ENCODE data around the gene IL15RA.

The IL15RA gene

GRCh38 chr10:5970066-5970465 is 7.3 kb downstream of the IL15RA start:
- no peaks in the 10 kb centered on the region for H3K27me3 ChIP-seq (ENCODE audit: low read depth, low read length)
- no peaks in the 10 kb centered on the region for H3K9me3 ChIP-seq (ENCODE audit: insufficient read depth, low read length)
- no peak overlapping the region for H3K9ac ChIP-seq (ENCODE audit: low read length)
- H4K20me1 ChIP-seq (ENCODE audit: insufficient read depth, low read length): peaks cover 18% of the 10 kb centered on the region
- peaks cover 2% of the 10 kb centered on the region for H3K36me3 ChIP-seq (replicated peaks; ENCODE audit: low read depth, low read length)
- peaks cover 34% of the 10 kb centered on the region for H3K4me1 ChIP-seq (ENCODE audit: low read length)
- H2AFZ ChIP-seq (ENCODE audit: low read depth, low read length): no peak overlapping the region
- H3K4me3 ChIP-seq (ENCODE audit: low read length): no peak overlapping the region
- TF ChIP-seq EZH2phosphoT487 (IDR thresholded peaks at IDR 0.05; ENCODE audit: low read depth) (no peak), CTCF (IDR thresholded peaks at IDR 0.05; ENCODE audit: low read depth, low read length) (no peak)
- H3K27ac ChIP-seq (ENCODE audit: low read length): no peak overlapping the region
- peaks cover 65% of the 10 kb centered on the region for H3K79me2 ChIP-seq (ENCODE audit: low read length)
- no peak overlapping the region for H3K4me2 ChIP-seq (ENCODE audit: low read length)

- Histone ChIP-seq H3K4me2 (ENCODE audit: low read length) (no peak overlapping the region), H2AFZ (ENCODE audit: low read depth, low read length) (no peak overlapping the region), H3K9ac (ENCODE audit: low read length) (no peak overlapping the region), H3K9me3 (ENCODE audit: insufficient read depth, low read length) (no peaks in the 10 kb centered on the region), H3K4me3 (ENCODE audit: low read length) (no peak overlapping the region), H3K4me1 (ENCODE audit: low read length) (peaks cover 23% of the 10 kb centered on the region), H3K36me3 (replicated peaks; ENCODE audit: low read depth, low read length) (no peaks in the 10 kb centered on the region), H3K79me2 (ENCODE audit: low read length) (peaks cover 53% of the 10 kb centered on the region), H3K27ac (ENCODE audit: low read length) (no peak overlapping the region), H4K20me1 (ENCODE audit: insufficient read depth, low read length) (peaks cover 18% of the 10 kb centered on the region), H3K27me3 (ENCODE audit: low read depth, low read length) (no peaks in the 10 kb centered on the region)
- TF ChIP-seq EZH2phosphoT487 (IDR thresholded peaks at IDR 0.05; ENCODE audit: low read depth) (no peak), CTCF (IDR thresholded peaks at IDR 0.05; ENCODE audit: low read depth, low read length) (no peak)
Measured at GRCh38 chr10:5968681-5969453, 8.5 kb downstream of the IL15RA start.

- Histone ChIP-seq H3K9ac (ENCODE audit: low read length) (no peak overlapping the region), H3K36me3 (replicated peaks; ENCODE audit: low read depth, low read length) (no peaks in the 10 kb centered on the region), H3K4me1 (ENCODE audit: low read length) (peaks cover 21% of the 10 kb centered on the region), H3K27ac (ENCODE audit: low read length) (no peak overlapping the region), H3K4me3 (ENCODE audit: low read length) (no peak overlapping the region), H2AFZ (ENCODE audit: low read depth, low read length) (no peak overlapping the region), H3K79me2 (ENCODE audit: low read length) (peaks cover 46% of the 10 kb centered on the region), H3K4me2 (ENCODE audit: low read length) (no peak overlapping the region), H4K20me1 (ENCODE audit: insufficient read depth, low read length) (peaks cover 18% of the 10 kb centered on the region), H3K27me3 (ENCODE audit: low read depth, low read length) (no peaks in the 10 kb centered on the region), H3K9me3 (ENCODE audit: insufficient read depth, low read length) (no peaks in the 10 kb centered on the region)
- no peak for TF ChIP-seq EZH2phosphoT487 (IDR thresholded peaks at IDR 0.05; ENCODE audit: low read depth)
- TF ChIP-seq CTCF (IDR thresholded peaks at IDR 0.05; ENCODE audit: low read depth, low read length): no peak
Measured at GRCh38 chr10:5968037-5968680, 9.2 kb downstream of the IL15RA start.

- Histone ChIP-seq H3K27ac (ENCODE audit: low read length) (no peak overlapping the region), H3K9ac (ENCODE audit: low read length) (no peak overlapping the region), H3K36me3 (replicated peaks; ENCODE audit: low read depth, low read length) (peaks cover 6% of the 10 kb centered on the region), H3K27me3 (ENCODE audit: low read depth, low read length) (no peaks in the 10 kb centered on the region), H3K4me2 (ENCODE audit: low read length) (no peak overlapping the region), H3K79me2 (ENCODE audit: low read length) (peaks cover 19% of the 10 kb centered on the region), H3K4me1 (ENCODE audit: low read length) (no peaks in the 10 kb centered on the region), H2AFZ (ENCODE audit: low read depth, low read length) (no peak overlapping the region), H4K20me1 (ENCODE audit: insufficient read depth, low read length) (no peaks in the 10 kb centered on the region), H3K9me3 (ENCODE audit: insufficient read depth, low read length) (no peaks in the 10 kb centered on the region), H3K4me3 (ENCODE audit: low read length) (no peak overlapping the region)
- TF ChIP-seq CTCF (IDR thresholded peaks at IDR 0.05; ENCODE audit: low read depth, low read length): no peak
Measured at GRCh38 chr10:5965266-5965665, 12.1 kb downstream of the IL15RA start.
